CD4-positive, alpha-beta T cell (primary cell): ENCODE measurements around the gene FECH. TPM values are rescaled to one million over a fixed set of nuclear protein-coding genes. Genes with fewer than 3 reads are reported as not detected.

Source experiments
- ATAC-seq: fragments of 200-7000 bp; cut with Tn5 transposase; one replicate; pipeline ENCODE4 v1.10.0; 2022; ENCODE audit warnings: mild to moderate bottlenecking; ENCODE audit not compliant: poor library complexity
- CTCF ChIA-PET: fragments of 350-600 bp; sonication (Branson Sonifier 250); formaldehyde crosslinking; loops from one replicate; lab custom pipeline; 2021; ENCODE audit warnings: antibody characterized with exemption, inconsistent platforms; lab: Charles Lee
- POLR2A ChIA-PET: fragments of 350-600 bp; sonication (Branson Sonifier 250); formaldehyde crosslinking; loops from one replicate; lab custom pipeline; 2021; ENCODE audit warnings: antibody characterized with exemption, inconsistent platforms; lab: Charles Lee
- DNase-seq, 14 experiments: peaks; one replicate each; pipeline ENCODE4 v3.0.0-alpha.2; 2013 to 2020; ENCODE audit warnings: mixed read lengths in 2 of 14
- H3K27ac ChIP-seq, 2 donors: one replicate each; pipeline versions ENCODE4 v1.5.1 to v1.7.0; 2013; ENCODE audit warnings: low read length in 2 of 2, low read depth in 1 of 2, mild to moderate bottlenecking in 1 of 2
- H3K27me3 ChIP-seq, 2 experiments: 1 replicate in 1 of 2; 2 replicates in 1 of 2; pipeline versions ENCODE4 v1.6.1 to v1.7.0; 2013; ENCODE audit warnings: low read length in 2 of 2, control low read depth in 1 of 2, mild to moderate bottlenecking in 1 of 2, moderate library complexity in 1 of 2; ENCODE audit not compliant: insufficient read depth in 2 of 2, control insufficient read depth in 1 of 2
- H3K36me3 ChIP-seq: one replicate; pipeline ENCODE4 v1.6.1; 2013; ENCODE audit warnings: low read length, control low read depth; ENCODE audit not compliant: insufficient read depth
- H3K4me1 ChIP-seq: one replicate; pipeline ENCODE4 v1.6.1; 2013; ENCODE audit warnings: low read length, control low read depth; ENCODE audit not compliant: insufficient read depth
- H3K4me3 ChIP-seq: one replicate; pipeline ENCODE4 v1.5.1; 2013; ENCODE audit warnings: mild to moderate bottlenecking, low read length, moderate library complexity
- H3K9me3 ChIP-seq, 2 experiments: 1 replicate in 1 of 2; 2 replicates in 1 of 2; pipeline versions ENCODE4 v1.6.1 to v1.7.0; 2013; ENCODE audit warnings: low read length in 2 of 2, mild to moderate bottlenecking in 2 of 2, control low read depth in 1 of 2, moderate library complexity in 1 of 2; ENCODE audit not compliant: control insufficient read depth in 1 of 2, insufficient read depth in 1 of 2
- H3K27ac Mint-ChIP-seq: one replicate; pipeline ENCODE4 v1.8.0; 2020; ENCODE audit warnings: mixed read lengths
- H3K27me3 Mint-ChIP-seq: one replicate; pipeline ENCODE4 v1.8.0; 2021; ENCODE audit warnings: mixed read lengths
- H3K36me3 Mint-ChIP-seq: one replicate; pipeline ENCODE4 v1.8.0; 2021; ENCODE audit warnings: low read depth, mixed read lengths
- H3K4me1 Mint-ChIP-seq: one replicate; pipeline ENCODE4 v1.8.0; 2021; ENCODE audit warnings: low read depth, mixed read lengths
- H3K4me3 Mint-ChIP-seq: one replicate; pipeline ENCODE4 v1.8.0; 2020; ENCODE audit warnings: mild to moderate bottlenecking, mixed read lengths
- H3K9me3 Mint-ChIP-seq: one replicate; pipeline ENCODE4 v1.8.0; 2020; ENCODE audit warnings: mixed read lengths
- intact Hi-C, 2 experiments: fragments of 100-400 bp; cut with DNase I in 1 of 2; cut with micrococcal nuclease in 1 of 2; formaldehyde crosslinking; loops; one replicate each; pipeline versions ENCODE4 v1.15.1 to v1.9.0; 2023 to 2025; cut with DNase I, micrococcal nuclease
- total RNA-seq, 174 experiments: library from RNA in 2 of 174; stranded (reverse) in 2 of 174; gene quantifications; one replicate each; pipeline ENCODE4 v1.2.3 and lab custom pipeline; 2021 to 2026
- TF ChIP-seq, protein P1 (sequence below): fragments of 200-600 bp; IDR thresholded peaks from one replicate; pipeline ENCODE4 v1.8.0; 2022; ENCODE audit warnings: antibody characterized with exemption, mild to moderate bottlenecking

FECH gene
- total RNA-seq, 2 experiments from 2014 or later = 7.5 to 8.1 TPM

DNA sequence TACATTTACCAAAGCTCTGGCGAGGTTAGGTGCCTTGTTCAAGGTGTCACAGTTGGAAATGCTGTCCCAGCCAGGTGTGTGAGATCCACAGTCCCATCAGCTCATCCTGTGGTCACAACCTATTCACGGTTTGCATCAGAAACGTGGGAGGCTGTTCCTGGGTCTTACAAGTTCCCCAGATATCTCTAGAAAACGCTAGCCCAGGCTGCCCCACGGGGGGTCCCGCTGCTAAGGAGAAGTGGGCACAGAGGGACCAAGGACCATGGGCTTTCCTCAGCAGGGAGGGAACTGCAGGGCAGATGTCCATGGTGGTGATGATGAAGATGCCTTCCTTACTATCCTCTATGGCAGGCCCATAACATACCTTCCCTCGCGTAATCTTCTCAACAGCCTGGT, 649 bp downstream of the FECH start:
- peak overlapping the region; percentile 93 for H3K4me3 Mint-ChIP-seq
- H3K36me3 Mint-ChIP-seq = peaks cover 5% of the 10 kb centered on the region
- ATAC-seq (no peak), DNase-seq (peak in 2 of 14 experiments; percentile 7 to 10)
- peaks cover 19% of the 10 kb centered on the region for H3K4me1 ChIP-seq
- intact Hi-C loops = loop anchor here (1.0 to 5.0 kb wide), 3 partner anchors 35 to 934 kb away; partner anchors contain the start of genes NARS1 (in 2 of the 2) and WDR7 (in 1 of the 2)
- no peaks in the 10 kb centered on the region for H3K36me3 ChIP-seq
- peak overlapping the region; percentile 76 for H3K27ac Mint-ChIP-seq
- peak overlapping the region; percentile 74 for H3K4me3 ChIP-seq
- CTCF ChIA-PET = interaction anchor here (1.3 to 1.5 kb wide), 2 partner anchors 24 to 44 kb away, joined by 3 to 4 read pairs; no protein-coding TSS in a partner anchor
- H3K4me1 Mint-ChIP-seq = peaks cover 34% of the 10 kb centered on the region
- no peak overlapping the region for H3K27ac ChIP-seq
- H3K9me3 ChIP-seq = no peaks in the 10 kb centered on the region
- POLR2A ChIA-PET = interaction anchor here (1.0 to 2.2 kb wide), 2 partner anchors 35 to 36 kb away, joined by 5 to 15 read pairs; partner anchors contain the start of gene NARS1
- H3K27me3 ChIP-seq = no peaks in the 10 kb centered on the region
- TF ChIP-seq, protein P1, sequence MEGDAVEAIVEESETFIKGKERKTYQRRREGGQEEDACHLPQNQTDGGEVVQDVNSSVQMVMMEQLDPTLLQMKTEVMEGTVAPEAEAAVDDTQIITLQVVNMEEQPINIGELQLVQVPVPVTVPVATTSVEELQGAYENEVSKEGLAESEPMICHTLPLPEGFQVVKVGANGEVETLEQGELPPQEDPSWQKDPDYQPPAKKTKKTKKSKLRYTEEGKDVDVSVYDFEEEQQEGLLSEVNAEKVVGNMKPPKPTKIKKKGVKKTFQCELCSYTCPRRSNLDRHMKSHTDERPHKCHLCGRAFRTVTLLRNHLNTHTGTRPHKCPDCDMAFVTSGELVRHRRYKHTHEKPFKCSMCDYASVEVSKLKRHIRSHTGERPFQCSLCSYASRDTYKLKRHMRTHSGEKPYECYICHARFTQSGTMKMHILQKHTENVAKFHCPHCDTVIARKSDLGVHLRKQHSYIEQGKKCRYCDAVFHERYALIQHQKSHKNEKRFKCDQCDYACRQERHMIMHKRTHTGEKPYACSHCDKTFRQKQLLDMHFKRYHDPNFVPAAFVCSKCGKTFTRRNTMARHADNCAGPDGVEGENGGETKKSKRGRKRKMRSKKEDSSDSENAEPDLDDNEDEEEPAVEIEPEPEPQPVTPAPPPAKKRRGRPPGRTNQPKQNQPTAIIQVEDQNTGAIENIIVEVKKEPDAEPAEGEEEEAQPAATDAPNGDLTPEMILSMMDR = no peak
- H3K27me3 Mint-ChIP-seq = no peaks in the 10 kb centered on the region
- H3K9me3 Mint-ChIP-seq = no peaks in the 10 kb centered on the region

DNA sequence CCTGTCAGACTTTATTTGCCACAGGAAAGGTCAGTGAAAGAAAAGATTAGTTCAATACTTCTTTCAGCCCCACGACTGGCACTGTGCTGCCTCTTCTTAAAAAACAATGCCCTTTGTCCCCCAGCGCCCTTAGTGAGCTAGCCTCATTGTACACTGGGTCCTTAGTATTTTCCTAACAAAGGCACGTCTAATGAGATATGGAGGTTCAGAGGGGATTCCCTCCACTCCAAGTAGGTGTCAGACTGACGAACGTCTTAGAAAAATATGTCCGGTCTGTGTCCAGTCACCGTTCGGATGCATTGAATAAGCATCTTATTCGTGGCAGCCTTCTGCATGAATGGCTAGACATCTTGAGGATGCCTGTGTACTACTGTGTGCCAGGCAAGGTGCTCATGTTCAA, 1.1 kb downstream of the FECH start:
- DNase-seq (no peak), ATAC-seq (no peak)
- intact Hi-C loops = loop anchor here in 1 of 2 experiments (5.0 kb wide), 2 partner anchors 37 to 933 kb away; partner anchors contain the start of genes NARS1 and WDR7
- Mint-ChIP-seq H3K9me3 (no peaks in the 10 kb centered on the region), H3K27me3 (no peaks in the 10 kb centered on the region), H3K4me3 (peak overlapping the region; percentile 93), H3K27ac (peak overlapping the region; percentile 76), H3K4me1 (peaks cover 38% of the 10 kb centered on the region), H3K36me3 (peaks cover 5% of the 10 kb centered on the region)
- H3K36me3 ChIP-seq = no peaks in the 10 kb centered on the region
- no peaks in the 10 kb centered on the region for H3K9me3 ChIP-seq
- H3K4me3 ChIP-seq = peak overlapping the region; percentile 74
- peaks cover 19% of the 10 kb centered on the region for H3K4me1 ChIP-seq
- ChIA-PET POLR2A (interaction anchor here (2.2 kb wide), 1 partner anchor 37 kb away, joined by 15 read pairs; the partner anchor contains the start of gene NARS1), CTCF (interaction anchor here (1.5 kb wide), 1 partner anchor 24 kb away, joined by 4 read pairs; no protein-coding TSS in a partner anchor)
- no peaks in the 10 kb centered on the region for H3K27me3 ChIP-seq
- TF ChIP-seq, protein P1 = no peak
- no peak overlapping the region for H3K27ac ChIP-seq

DNA sequence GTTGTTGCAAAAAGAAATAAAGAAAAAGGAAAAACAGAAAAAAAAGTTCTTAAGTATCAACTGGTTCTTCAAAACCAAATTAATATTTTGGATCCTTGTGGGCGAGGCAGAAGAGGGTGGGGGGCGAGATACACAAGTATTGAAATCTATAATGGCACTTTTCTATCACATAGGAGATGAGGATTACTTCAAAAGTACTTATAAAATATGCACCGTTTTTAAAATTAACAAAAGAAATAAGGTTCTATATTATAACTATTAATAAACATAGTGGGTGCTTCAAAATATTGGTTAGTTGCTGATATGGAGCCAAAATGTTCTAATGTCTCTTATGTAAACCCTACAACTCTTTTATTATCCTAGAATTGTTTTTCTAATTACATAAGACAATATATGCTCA, 2.1 kb downstream of the FECH start:
- Mint-ChIP-seq H3K4me3 (peak overlapping the region; percentile 60), H3K9me3 (no peaks in the 10 kb centered on the region), H3K27ac (no peak overlapping the region), H3K27me3 (no peaks in the 10 kb centered on the region), H3K36me3 (peaks cover 12% of the 10 kb centered on the region), H3K4me1 (peaks cover 46% of the 10 kb centered on the region)
- Histone ChIP-seq H3K4me3 (no peak overlapping the region), H3K27ac (no peak overlapping the region), H3K9me3 (no peaks in the 10 kb centered on the region), H3K4me1 (peaks cover 25% of the 10 kb centered on the region), H3K27me3 (no peaks in the 10 kb centered on the region), H3K36me3 (peaks cover 8% of the 10 kb centered on the region)
- TF ChIP-seq, protein P1 = no peak
- intact Hi-C loops = loop anchor here in 1 of 2 experiments (5.0 kb wide), 1 partner anchor 463 kb away; no protein-coding TSS in a partner anchor
- ChIA-PET POLR2A (no interaction called here), CTCF (interaction anchor here (1.5 kb wide), 1 partner anchor 23 kb away, joined by 4 read pairs; no protein-coding TSS in a partner anchor)
- no peak for DNase-seq
- no peak for ATAC-seq
